ENCODE measurements around the gene BNIPL.

BNIPL gene

DNA sequence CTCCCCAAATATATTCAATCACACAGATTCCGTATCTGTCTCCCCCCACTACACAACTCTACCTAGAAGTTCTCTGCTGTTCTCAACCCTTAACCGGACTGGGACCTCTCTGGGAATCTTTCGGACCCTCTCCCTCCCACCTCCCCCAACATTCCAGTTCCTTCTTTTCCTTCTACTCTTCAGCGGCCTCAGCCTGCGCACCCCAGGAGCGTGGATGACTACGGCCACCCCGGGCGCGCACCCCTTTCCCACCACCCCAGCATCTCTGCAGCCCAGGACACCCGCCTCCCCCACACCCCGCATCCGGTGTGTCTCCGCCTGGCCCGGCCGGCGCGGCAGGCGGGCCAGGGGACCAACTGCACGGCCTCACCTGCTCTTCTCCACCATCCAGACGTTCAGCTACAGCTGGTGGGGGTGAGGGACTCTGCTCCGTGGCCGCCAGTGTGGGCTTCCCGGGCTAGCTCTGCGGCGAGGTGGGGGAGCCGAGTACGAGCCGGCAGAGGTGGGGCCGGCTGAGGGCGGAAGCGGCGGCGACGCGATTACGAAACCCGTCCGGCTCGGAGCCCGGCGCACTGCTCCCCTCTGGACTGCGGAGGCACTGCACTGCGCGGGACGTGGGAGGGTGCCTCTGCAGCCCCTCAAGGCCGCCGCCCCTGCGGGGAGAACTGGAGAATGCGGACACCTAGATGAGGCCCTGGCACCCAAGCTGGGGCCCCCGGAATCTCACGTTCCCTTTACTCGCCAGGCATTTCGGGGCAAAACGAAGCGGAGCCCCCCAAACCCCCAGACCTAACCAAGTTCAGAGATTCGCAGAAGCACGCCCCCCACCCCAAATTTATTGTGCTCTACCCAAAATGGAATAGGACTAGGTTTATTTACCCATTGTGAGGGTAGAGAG, 23.0 kb downstream of the BNIPL start, which contains the start of gene CDC42SE1:
TSS of gene CDC42SE1 (minus strand) at position 514 of the 898 bp plus-strand sequence. CDS start 3,892 bp downstream, outside the sequence.
- no peak for DNase-seq (ENCODE audit: low read depth)

DNA sequence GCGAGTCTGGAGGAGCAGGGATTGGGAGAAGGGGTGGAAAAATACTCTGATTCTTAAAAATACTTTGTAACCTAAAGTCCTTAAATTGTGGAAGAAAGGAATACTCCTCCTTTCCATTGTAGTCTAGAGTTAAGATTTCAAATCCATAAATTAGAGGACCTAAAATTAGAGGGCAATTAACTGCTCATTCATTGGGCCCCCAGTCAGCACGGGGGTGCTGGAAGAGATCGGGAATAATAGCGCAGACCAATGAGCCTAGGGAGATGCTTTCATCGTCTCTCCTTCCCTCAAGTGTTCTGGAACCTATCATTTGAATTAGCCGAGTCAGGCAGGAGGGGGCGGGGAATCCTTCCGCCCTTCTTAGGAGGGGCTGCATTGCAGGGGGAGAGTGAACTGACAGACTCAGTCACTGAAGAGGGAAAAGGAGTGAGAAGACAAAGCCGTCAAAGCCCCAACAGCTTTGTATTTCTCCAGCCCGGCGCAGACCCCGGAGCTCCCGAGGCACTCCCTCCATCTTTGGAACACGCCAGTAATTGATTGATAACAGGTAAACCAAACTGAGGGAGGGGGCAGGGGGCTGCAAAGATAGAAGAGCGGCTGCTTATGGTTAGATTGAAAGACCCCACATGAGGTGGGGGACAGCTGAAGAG, 23.7 kb downstream of the BNIPL start, which contains the start of gene MLLT11:
TSS of gene MLLT11 (plus strand) at position 391 of the 650 bp plus-strand sequence. CDS start 6,828 bp downstream, outside the sequence.
- no peak for DNase-seq (ENCODE audit: low read depth)

DNA sequence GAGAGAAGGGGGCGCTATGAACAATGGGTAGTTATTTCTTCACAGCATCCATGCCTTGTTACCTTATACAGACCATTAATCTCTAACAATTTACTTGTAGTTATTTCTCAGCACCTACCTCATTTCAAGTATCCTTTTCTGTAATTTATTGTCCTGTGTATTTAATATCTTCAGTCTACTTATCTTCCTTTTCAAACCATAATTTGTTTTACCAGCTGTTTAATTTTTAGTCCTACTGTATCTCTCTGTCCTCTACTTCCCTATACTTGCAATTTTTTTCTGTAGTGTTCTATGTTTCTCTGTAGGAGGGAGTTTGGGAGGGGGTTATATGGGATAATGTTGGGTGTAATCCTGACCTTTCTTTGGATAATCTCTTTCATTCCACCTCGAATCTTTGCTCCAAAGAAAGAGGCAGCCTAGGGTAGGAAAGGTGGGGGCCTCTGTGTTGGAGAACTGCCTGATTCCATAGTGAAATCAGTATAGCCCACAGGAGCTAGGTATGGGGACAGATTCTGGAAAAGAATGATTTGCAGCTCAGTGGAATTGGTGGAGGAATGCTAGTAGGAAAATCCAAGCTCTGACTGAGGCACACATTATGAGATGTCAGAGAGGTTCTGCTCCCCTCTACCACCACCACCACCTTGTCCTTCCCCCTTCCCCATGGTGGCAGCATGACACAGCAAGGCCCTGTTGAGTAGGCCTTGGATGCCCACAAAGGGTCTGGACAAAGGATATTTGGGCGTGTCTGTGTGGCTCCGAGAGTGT, 24.5 kb downstream of the BNIPL start:
- DNase-seq (ENCODE audit: low read depth): no peak

DNA sequence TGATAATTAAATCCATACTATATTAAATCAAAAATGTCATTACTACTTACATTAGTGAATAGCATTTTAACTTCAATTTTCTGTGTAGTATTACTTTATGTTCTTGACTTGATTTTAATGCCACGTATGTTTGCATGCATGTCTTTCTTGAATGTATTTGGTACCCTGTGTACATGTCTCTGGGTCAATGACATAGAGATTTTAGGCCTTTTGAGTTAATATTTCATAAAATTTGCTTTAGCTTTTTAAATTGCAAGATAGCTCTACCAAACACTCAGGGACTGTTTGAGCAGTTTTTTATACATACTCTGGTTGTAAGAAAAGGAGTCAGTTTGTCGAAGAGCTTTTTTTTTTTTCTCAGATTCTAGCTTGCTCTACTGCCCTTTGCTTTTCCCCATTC, 25.3 kb downstream of the BNIPL start:
- DNase-seq (ENCODE audit: low read depth): no peak

DNA sequence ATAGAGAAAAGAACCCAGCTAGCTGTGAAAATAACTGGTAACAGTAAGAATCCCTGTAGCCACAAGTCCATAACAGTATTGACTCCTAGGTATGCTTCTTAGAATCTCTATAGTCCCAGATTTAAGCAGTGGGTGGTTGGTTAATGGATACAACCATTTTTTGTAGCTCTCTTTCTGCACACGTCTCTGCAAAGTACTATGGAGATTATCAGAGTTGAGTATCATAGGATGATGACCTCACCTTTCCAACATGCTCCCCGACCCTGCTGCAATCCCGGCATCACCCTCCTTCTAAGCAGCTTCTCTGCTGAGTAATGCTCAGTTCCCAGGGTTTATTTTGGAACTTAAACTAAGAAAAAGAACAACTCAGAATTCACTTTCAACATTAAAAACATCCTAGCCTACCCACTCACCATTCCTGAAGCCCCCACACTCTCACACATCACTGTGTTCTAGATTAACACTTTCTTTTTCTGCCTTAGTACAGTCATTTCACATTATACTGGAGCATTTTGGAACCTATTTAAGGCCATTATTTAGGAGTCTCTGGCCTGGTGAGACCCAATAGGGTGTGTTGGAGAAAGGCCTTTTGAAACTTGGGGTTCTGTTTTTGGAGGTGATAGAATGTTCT, 26.5 kb downstream of the BNIPL start:
- DNase-seq (ENCODE audit: low read depth): no peak

DNA sequence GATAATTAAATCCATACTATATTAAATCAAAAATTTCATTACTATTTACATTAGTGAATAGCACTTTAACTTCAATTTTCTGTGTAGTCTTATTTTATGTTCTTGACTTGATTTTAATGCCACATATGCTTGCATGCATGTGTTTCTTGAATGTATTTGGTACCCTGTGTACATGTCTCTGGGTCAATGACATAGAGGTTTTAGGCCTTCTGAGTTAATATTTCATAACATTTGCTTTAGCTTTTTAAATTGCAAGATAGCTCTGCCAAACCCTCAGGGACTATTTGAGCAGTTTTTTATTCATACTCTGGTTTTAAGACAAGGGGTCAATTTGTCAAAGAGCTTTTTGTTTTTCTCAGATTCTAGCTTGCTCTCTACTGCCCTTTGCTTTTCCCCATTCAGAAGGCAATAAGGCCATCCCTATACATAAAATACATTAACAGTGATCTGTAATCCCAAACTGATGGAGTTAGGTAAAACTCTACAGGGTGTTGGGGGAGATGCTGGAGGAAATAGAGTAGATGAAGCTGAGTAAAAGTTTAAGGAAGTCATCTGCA, 28.8 kb downstream of the BNIPL start:
- no peak for DNase-seq (ENCODE audit: low read depth)

DNA sequence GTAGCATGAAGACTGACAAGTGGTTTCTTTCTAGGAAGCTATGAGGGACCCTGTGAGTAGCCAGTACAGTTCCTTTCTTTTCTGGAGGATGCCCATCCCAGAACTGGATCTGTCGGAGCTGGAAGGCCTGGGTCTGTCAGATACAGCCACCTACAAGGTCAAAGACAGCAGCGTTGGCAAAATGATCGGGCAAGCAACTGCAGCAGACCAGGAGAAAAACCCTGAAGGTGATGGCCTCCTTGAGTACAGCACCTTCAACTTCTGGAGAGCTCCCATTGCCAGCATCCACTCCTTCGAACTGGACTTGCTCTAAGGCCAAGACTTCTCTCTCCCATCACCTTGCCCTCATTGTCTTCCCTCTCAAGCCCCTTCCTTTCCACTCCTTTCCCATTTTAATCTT, 30.8 kb downstream of the BNIPL start:
- no peak for DNase-seq (ENCODE audit: low read depth)

DNA sequence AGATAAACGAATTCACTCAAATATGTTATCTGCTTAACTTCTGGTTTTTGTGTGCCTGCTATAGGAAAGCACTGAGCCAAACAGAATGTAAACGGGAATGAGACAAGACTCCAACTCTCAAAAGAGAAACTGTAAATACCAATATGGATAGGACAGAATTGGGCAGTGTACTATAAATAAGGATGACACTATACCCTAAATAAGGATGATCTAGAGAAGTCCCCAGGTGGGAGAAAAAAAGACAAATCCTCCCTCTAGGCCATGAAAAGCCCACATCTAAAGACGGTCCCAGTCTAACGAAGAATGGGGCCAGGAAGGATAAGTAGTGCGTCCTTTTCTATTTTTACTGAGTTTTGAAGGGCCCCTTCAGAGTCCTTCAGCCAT, 32.7 kb downstream of the BNIPL start:
- no peak for DNase-seq (ENCODE audit: low read depth)

DNA sequence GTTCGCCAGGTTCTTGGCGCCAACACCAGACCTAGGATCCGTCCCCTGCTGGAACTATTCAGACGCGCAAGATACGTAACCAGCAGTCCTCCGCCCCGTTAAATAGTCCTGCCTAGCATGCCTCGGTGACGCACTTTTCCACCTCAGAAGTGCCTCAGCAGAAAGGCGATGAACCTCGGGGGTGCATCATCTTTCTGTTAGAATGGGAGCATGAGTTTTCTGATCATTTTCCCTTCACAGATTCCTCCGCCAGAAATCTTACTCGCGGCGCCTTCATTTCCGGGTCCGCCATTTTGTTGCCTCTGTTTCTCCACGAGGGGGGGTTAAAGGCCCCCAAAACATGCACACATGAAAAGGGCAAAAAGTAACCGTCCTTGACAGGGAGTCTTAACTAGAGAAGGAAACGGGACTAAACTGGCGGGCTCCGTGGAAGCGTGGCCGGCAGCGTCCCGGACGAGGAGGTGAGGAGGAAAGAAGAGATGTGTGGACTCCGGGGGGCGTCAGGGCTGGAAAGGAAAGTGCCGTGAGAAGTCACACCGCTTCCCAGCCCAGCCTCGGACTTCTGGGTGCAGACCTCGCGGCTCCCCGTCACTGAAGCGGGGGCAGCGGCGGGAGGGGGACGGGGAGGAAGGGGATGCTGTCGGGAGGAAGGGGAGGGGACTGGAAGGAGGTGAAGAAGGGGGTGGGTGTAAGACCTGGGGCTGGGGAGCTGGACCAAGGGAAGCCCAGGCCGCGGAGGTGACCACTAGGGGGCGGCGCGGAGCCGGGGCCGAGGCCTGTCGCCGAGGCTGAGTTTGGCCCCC, 34.3 kb downstream of the BNIPL start, which contains the start of gene GABPB2:
TSS of gene GABPB2 (plus strand) at position 288 of the 803 bp plus-strand sequence. CDS start 17,429 bp downstream, outside the sequence.
- peak; percentile 96 for DNase-seq (ENCODE audit: low read depth)

DNA sequence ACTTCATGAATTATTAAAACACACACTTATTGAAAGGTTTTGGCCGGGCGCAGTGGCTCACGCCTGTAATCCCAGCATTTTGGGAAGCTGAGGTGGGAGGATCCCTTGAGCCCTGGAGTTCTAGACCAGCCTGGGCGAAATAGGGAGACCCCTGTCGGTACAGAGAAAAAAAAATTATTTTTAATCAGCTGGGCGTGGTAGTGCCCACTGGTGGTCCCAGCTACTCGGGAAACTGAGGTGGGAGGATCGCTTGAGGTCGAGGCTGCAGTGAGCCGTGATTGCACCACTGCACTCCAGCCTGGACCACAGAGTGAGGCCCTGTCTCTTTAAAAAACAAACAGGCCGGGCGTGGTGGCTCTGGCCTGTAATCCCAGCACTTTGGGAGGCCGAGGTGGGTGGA, 35.8 kb downstream of the BNIPL start:
- no peak for DNase-seq (ENCODE audit: low read depth)

DNA sequence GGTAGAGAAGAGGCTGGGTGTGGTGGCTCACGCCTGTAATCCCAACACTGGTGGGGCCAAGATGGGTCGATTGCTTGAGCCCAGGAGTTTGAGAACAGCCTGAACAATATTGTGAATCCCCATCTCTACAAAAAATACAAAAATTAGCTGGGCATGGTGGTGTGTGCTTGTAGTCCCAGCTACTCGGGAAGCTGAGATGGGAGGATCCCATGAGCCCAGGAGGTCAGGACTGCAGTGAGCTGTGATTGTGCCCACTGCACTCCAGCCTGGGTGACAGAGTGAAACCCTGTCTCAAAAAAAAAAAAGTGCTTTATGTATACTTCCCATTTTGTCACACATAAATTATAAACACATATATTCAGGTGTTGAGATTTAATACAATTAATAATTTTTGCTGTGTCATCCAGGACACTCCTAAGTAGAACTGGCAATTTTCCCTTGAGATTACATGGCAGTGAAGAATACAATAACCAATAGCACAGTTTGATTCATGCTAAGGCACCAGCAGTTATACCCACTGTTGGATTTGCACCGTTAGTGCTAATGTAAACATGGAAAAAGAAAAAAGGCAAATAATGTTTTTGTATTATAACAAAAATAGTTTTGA, 49.7 kb downstream of the BNIPL start:
- DNase-seq (ENCODE audit: low read depth): no peak

All from HS-5 (cell line).